Measurements from ENCODE around the gene MCTP2.

MCTP2 gene

GRCh38 chr15:94262201-94262600, 30.8 kb downstream of the MCTP2 start:
- DNase-seq (ENCODE audit: insufficient read length, low spot score) (no peak), FAIRE-seq (no peak)
- TF ChIP-seq POLR2A (IDR thresholded peaks at IDR 0.05; ENCODE audit: low read depth, low read length), result no peak

GRCh38 chr15:94263341-94264273, 32.2 kb downstream of the MCTP2 start:
- FAIRE-seq (no peak), DNase-seq (ENCODE audit: insufficient read length, low spot score) (no peak)
- no peak for TF ChIP-seq POLR2A (IDR thresholded peaks at IDR 0.05; ENCODE audit: low read depth, low read length)

- FAIRE-seq (no peak), DNase-seq (ENCODE audit: insufficient read length, low spot score) (no peak)
- no peak for TF ChIP-seq POLR2A (IDR thresholded peaks at IDR 0.05; ENCODE audit: low read depth, low read length)
Observed at GRCh38 chr15:94265009-94265408, 33.6 kb downstream of the MCTP2 start.

GRCh38 chr15:94265982-94266381, 34.6 kb downstream of the MCTP2 start:
- FAIRE-seq (no peak), DNase-seq (ENCODE audit: insufficient read length, low spot score) (no peak)
- TF ChIP-seq POLR2A (IDR thresholded peaks at IDR 0.05; ENCODE audit: low read depth, low read length), result no peak

- FAIRE-seq, result no peak
- DNase-seq (ENCODE audit: insufficient read length, low spot score), result no peak
- TF ChIP-seq POLR2A (IDR thresholded peaks at IDR 0.05; ENCODE audit: low read depth, low read length), result no peak
Observed at GRCh38 chr15:94266789-94267188, 35.4 kb downstream of the MCTP2 start.

- FAIRE-seq (no peak), DNase-seq (ENCODE audit: insufficient read length, low spot score) (no peak)
- no peak for TF ChIP-seq POLR2A (IDR thresholded peaks at IDR 0.05; ENCODE audit: low read depth, low read length)
Observed at GRCh38 chr15:94269954-94270353, 38.6 kb downstream of the MCTP2 start.

GRCh38 chr15:94270570-94270969, 39.2 kb downstream of the MCTP2 start:
- TF ChIP-seq POLR2A (IDR thresholded peaks at IDR 0.05; ENCODE audit: low read depth, low read length), result no peak
- DNase-seq (ENCODE audit: insufficient read length, low spot score) (no peak), FAIRE-seq (no peak)

GRCh38 chr15:94272251-94272898, 41.0 kb downstream of the MCTP2 start:
- no peak for TF ChIP-seq POLR2A (IDR thresholded peaks at IDR 0.05; ENCODE audit: low read depth, low read length)
- DNase-seq (ENCODE audit: insufficient read length, low spot score) (no peak), FAIRE-seq (no peak)

- DNase-seq (ENCODE audit: insufficient read length, low spot score) (no peak), FAIRE-seq (no peak)
- TF ChIP-seq POLR2A (IDR thresholded peaks at IDR 0.05; ENCODE audit: low read depth, low read length), result no peak
Observed at GRCh38 chr15:94273826-94274225, 42.5 kb downstream of the MCTP2 start.

- FAIRE-seq, result no peak
- no peak for TF ChIP-seq POLR2A (IDR thresholded peaks at IDR 0.05; ENCODE audit: low read depth, low read length)
Observed at GRCh38 chr15:94274745-94275144, 43.4 kb downstream of the MCTP2 start.

GRCh38 chr15:94277485-94277884, 46.1 kb downstream of the MCTP2 start:
- DNase-seq (ENCODE audit: insufficient read length, low spot score) (no peak), FAIRE-seq (no peak)
- no peak for TF ChIP-seq POLR2A (IDR thresholded peaks at IDR 0.05; ENCODE audit: low read depth, low read length)

More at GRCh38 chr15:94274745-94275144, 43.4 kb downstream of the MCTP2 start:
- no peak for DNase-seq (ENCODE audit: insufficient read length, low spot score)

- FAIRE-seq (no peak), DNase-seq (ENCODE audit: insufficient read length, low spot score) (no peak)
- TF ChIP-seq POLR2A (IDR thresholded peaks at IDR 0.05; ENCODE audit: low read depth, low read length), result no peak
Observed at GRCh38 chr15:94279736-94280135, 48.4 kb downstream of the MCTP2 start.

- no peak for DNase-seq (ENCODE audit: insufficient read length, low spot score)
- TF ChIP-seq POLR2A (IDR thresholded peaks at IDR 0.05; ENCODE audit: low read depth, low read length), result no peak
- FAIRE-seq, result no peak
Observed at GRCh38 chr15:94280301-94280700, 48.9 kb downstream of the MCTP2 start.

GRCh38 chr15:94282269-94283250, 51.2 kb downstream of the MCTP2 start:
- no peak for DNase-seq (ENCODE audit: insufficient read length, low spot score)
- no peak for TF ChIP-seq POLR2A (IDR thresholded peaks at IDR 0.05; ENCODE audit: low read depth, low read length)
- FAIRE-seq, result no peak
